ENCODE results near the gene RWDD3. TPM values are rescaled to one million over a fixed set of nuclear protein-coding genes. Genes with fewer than 3 reads are reported as not detected.
A peak's percentile ranks its signal among the peaks of the same experiment; 100 is the strongest.

The RWDD3 gene, protein sequence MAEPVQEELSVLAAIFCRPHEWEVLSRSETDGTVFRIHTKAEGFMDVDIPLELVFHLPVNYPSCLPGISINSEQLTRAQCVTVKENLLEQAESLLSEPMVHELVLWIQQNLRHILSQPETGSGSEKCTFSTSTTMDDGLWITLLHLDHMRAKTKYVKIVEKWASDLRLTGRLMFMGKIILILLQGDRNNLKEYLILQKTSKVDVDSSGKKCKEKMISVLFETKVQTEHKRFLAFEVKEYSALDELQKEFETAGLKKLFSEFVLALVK
- total RNA-seq = 11.8 TPM
- long read RNA-seq, partial matches to known transcripts = 5 of 13 reads
- long read RNA-seq, other reads (novel, unspliced or antisense) = 3 of 13 reads

DNA sequence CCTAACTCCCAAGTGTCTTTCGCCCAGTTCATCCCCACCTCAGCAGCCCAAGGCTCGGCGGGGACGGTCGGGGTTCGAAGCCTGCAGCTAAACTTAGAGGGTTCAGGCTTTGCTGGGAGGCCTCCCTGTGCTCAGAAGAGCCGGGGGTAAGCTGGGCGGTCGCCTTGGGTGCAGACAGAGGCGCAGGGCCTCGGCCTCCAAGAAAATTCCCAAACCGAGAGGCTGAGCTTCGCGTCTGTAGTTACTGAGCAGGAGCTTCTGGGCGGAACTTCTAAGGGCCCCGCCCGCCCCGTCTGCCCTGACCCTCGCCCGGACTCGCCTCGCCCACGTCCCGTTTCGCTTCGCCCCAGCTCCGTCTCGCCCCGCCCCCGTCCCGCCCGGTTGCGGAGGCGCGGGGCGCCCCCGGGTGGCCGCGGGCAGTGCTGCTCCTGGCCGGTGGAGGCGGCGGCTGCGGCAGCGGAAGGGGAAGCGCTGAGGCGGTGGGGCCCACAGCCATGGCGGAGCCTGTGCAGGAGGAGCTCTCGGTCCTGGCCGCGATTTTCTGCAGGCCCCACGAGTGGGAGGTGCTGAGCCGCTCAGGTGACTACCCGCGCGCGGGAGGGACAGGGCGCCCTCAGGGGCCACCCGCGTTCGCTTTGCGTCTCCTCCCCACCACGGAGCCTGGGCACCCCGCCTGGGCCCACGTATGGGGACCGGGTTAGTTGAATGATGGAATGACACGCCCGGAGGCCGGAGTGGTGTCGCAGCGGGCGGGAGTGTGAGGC lies at the start of gene RWDD3:
TSS of gene RWDD3 (plus strand) at position 474 of the 764 bp plus-strand sequence. CDS start at position 495, 21 bp downstream.
- ATAC-seq (peak; percentile 98 to 99), DNase-seq (peak; percentile 97)
- intact Hi-C loops (cut with DNase I) = loop anchor here (10.0 kb wide), 1 partner anchor 149 kb away; no protein-coding TSS in a partner anchor
- no peaks in the 10 kb centered on the region for H3K36me3 ChIP-seq
- peak within 1 kb of the TSS; percentile 78 for H3K4me3 ChIP-seq
- H3K9me3 ChIP-seq = no peaks in the 10 kb centered on the region
- TF ChIP-seq, protein P1, sequence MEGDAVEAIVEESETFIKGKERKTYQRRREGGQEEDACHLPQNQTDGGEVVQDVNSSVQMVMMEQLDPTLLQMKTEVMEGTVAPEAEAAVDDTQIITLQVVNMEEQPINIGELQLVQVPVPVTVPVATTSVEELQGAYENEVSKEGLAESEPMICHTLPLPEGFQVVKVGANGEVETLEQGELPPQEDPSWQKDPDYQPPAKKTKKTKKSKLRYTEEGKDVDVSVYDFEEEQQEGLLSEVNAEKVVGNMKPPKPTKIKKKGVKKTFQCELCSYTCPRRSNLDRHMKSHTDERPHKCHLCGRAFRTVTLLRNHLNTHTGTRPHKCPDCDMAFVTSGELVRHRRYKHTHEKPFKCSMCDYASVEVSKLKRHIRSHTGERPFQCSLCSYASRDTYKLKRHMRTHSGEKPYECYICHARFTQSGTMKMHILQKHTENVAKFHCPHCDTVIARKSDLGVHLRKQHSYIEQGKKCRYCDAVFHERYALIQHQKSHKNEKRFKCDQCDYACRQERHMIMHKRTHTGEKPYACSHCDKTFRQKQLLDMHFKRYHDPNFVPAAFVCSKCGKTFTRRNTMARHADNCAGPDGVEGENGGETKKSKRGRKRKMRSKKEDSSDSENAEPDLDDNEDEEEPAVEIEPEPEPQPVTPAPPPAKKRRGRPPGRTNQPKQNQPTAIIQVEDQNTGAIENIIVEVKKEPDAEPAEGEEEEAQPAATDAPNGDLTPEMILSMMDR (IDR thresholded peaks at IDR 0.05) = peak; percentile 92
- peak within 1 kb of the TSS; percentile 86 for H3K27ac ChIP-seq
- H3K27me3 ChIP-seq (ENCODE audit: low read depth) = no peaks in the 10 kb centered on the region
- H3K4me1 ChIP-seq = peaks cover 32% of the 10 kb centered on the region

DNA sequence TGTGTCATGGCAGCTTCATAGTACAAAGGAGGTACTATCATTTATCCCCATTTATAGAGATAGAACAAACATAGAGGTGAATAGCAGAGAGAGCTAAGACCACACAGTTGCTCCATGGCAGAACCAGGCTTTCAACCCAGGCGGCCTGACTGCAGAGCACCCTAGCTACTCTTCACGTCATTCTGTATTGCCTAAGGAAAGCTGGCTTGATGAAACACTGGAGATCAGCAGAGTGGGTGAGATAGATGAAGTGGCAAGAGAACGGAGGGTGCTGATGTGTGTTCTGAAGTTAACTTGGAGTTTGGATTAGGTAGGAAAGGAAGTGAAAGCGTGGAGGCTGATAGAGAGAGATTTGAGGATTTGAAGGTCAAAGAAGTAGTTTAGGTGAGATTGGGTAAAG lies 47.9 kb upstream of the RWDD3 start:
- DNase-seq (no peak), ATAC-seq (no peak)
- Histone ChIP-seq H3K4me1 (no peaks in the 10 kb centered on the region), H3K36me3 (no peaks in the 10 kb centered on the region), H3K27me3 (ENCODE audit: low read depth) (no peaks in the 10 kb centered on the region), H3K4me3 (no peak overlapping the region), H3K27ac (no peak overlapping the region), H3K9me3 (no peaks in the 10 kb centered on the region)
- TF ChIP-seq, protein P1 (IDR thresholded peaks at IDR 0.05) = no peak
- intact Hi-C loops (cut with DNase I) = no loop called here

DNA sequence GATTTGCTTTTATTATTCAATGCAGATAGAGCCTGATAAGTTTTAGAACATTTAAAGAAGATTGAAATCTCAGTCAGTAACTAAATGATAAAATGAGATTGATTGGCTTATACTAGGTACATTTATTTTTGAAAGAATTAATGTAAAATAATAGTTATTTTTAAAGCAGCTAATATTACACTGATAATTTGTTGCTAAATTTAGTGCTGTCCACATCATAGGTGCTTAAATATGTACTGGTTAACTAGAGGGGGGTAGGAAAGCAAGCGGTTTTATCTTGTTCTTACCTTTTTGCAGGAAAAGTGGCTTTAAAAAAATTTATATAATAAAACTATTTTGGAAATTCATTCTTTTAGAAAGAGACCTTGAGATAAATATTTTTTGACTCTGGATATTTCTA lies 40.4 kb upstream of the RWDD3 start:
- intact Hi-C loops (cut with DNase I) = no loop called here

DNA sequence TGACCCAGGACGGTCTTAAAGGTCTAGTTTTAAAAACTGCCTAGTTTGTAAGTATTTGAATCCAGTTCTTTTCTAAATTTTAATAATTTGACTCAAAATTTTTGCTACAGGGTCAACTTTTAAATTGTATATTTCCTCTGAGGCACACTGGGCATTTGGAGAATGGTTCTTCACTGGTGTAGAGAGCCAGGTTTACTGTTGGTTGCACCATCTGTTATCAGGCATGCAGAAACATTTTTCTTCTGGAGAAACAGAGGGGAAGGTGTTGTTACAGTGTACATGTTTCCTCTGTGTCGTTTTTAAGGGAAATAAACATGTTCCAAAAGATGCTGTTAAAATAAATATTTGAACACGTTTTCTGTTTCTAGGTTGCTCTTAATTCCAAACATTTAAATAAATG lies 39.0 kb upstream of the RWDD3 start:
- ATAC-seq = no peak
- DNase-seq = no peak
- Histone ChIP-seq H3K27me3 (ENCODE audit: low read depth) (no peaks in the 10 kb centered on the region), H3K4me1 (no peaks in the 10 kb centered on the region), H3K9me3 (no peaks in the 10 kb centered on the region), H3K27ac (no peak overlapping the region), H3K4me3 (no peak overlapping the region), H3K36me3 (no peaks in the 10 kb centered on the region)
- TF ChIP-seq, protein P1 (IDR thresholded peaks at IDR 0.05) = no peak
- intact Hi-C loops (cut with DNase I) = no loop called here

More for the DNA sequence above, 40.4 kb upstream of the RWDD3 start:
- H3K9me3 ChIP-seq = no peaks in the 10 kb centered on the region
- H3K27me3 ChIP-seq (ENCODE audit: low read depth) = no peaks in the 10 kb centered on the region
- H3K27ac ChIP-seq = no peak overlapping the region
- DNase-seq = no peak
- no peak for ATAC-seq
- no peaks in the 10 kb centered on the region for H3K4me1 ChIP-seq
- no peaks in the 10 kb centered on the region for H3K36me3 ChIP-seq
- no peak overlapping the region for H3K4me3 ChIP-seq
- TF ChIP-seq, protein P1 (IDR thresholded peaks at IDR 0.05) = no peak

DNA sequence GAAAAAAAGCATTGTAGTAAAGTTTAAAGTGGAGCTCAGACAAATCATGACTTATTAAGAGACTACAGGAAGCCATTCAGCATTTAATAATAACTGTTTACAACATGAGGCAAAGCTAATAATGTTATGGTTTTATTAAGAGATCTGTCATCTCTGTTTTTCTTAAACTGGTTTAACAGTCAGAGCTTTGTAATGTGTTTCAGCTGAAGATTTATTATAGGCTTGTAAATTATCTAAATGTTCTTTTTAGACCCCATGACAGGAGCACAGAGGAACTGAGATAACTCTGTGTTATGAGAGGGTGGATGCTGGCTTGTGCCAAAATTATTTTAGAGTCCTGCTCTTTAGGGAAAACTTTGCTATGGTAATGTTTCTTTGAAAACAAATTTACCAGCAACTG lies 38.0 kb upstream of the RWDD3 start:
- TF ChIP-seq, protein P1 (IDR thresholded peaks at IDR 0.05) = no peak
- no peaks in the 10 kb centered on the region for H3K36me3 ChIP-seq
- no peaks in the 10 kb centered on the region for H3K9me3 ChIP-seq
- H3K27ac ChIP-seq = no peak overlapping the region
- no peaks in the 10 kb centered on the region for H3K4me1 ChIP-seq
- no peak overlapping the region for H3K4me3 ChIP-seq
- DNase-seq = no peak
- H3K27me3 ChIP-seq (ENCODE audit: low read depth) = no peaks in the 10 kb centered on the region
- no peak for ATAC-seq
- intact Hi-C loops (cut with DNase I) = no loop called here
